CD4-positive, alpha-beta T cell treated with Interleukin-6 at 100 ng/mL for 8 hours (primary cell): Measurements from ENCODE around the gene CEBPZ.
"Not testable (repeated sequence)": the region's sequence is repeated elsewhere in the genome, so short reads cannot be mapped to it uniquely, and the experiment has no call there.

ENCODE experiments used
- DNase-seq: peaks from one replicate; pipeline ENCODE4 v3.0.0-alpha.2; 2020; ENCODE audit warnings: mixed read lengths, low spot score

The CEBPZ gene

GRCh38 chr2:37215250-37215649, 16.1 kb downstream of the CEBPZ start:
- no peak for DNase-seq

DNA sequence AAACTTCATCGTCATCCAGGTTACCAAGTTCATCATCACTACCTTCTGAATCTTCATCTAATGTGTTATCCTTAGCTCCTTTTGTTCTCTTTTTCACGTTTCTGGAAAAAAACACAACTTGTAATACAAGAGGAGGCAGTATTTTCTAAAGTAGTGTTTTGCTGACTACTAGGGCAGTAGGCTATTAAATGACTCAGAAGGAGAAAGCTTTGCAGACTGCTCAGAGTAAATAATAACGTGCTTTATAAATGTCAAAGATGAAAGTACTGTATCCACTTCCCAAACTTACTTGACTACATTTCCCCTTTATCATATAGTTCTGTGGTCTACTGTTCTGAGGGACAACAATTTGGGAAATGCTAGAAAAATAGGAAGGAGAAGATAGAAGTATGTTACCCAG, 19.5 kb downstream of the CEBPZ start:
- DNase-seq = no peak

GRCh38 chr2:37211212-37211611, 20.2 kb downstream of the CEBPZ start:
- DNase-seq = no peak

DNA sequence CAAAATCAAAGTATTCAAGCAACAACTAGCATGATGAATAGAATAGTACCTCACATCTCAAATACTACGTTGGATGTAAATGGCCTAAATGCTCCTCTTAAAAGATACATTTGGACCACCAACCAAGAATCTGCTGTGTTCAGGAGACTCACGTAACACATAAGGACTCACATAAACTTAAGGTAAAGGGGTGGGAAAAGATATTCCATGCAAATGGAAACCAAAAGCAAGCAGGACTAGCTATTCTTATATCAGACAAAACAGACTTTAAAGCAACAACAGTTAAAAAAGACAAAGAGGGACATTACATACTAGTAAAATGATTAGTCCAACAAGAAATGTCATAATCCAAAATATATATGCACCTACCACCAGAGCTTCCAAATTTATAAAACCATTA, 24.6 kb downstream of the CEBPZ start:
- not testable (repeated sequence) for DNase-seq

GRCh38 chr2:37205689-37206341, 25.6 kb downstream of the CEBPZ start:
- no peak for DNase-seq

- DNase-seq = not testable (repeated sequence)
Measured at GRCh38 chr2:37205071-37205661, 26.2 kb downstream of the CEBPZ start.

DNA sequence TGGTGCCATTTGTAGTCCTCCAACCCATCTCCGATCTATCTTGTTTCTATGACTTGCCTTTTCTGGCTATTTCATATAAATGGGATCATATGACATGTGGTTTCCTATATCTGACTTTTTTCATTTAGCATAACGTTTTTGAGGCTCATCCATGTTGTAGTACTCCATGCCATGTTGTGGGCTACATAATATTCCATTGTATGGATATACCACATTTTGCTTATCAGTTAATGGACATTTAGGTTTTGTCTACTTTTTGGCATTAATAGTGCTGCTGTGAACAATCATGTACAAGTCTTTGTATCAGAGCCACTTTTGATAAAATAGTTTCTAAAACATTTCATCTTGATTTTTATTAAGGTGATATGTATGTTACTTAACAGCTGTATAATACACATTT, 27.7 kb downstream of the CEBPZ start:
- no peak for DNase-seq

DNA sequence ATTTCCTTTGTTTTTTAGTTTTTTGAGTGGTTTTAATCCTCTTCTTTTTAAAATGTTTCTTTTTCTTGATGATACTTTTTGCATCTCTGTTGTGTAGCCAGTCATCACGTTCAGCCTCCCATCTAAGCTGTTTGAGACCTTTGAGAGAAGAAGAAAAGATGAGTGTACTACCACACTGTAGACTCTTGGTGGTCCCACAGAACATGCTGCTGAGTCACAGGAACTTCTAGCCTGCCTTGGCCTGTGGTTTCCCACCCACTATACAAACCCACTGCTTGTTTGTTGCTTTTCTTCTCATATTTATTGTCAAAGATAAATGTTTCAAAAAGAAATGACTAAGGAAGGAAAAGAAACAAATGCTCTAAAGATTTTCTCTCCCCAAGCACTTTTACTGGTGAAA, 29.6 kb downstream of the CEBPZ start:
- DNase-seq = no peak

GRCh38 chr2:37201208-37201607, 30.2 kb downstream of the CEBPZ start:
- DNase-seq = no peak

GRCh38 chr2:37198681-37199065, 32.7 kb downstream of the CEBPZ start:
- DNase-seq = no peak

DNA sequence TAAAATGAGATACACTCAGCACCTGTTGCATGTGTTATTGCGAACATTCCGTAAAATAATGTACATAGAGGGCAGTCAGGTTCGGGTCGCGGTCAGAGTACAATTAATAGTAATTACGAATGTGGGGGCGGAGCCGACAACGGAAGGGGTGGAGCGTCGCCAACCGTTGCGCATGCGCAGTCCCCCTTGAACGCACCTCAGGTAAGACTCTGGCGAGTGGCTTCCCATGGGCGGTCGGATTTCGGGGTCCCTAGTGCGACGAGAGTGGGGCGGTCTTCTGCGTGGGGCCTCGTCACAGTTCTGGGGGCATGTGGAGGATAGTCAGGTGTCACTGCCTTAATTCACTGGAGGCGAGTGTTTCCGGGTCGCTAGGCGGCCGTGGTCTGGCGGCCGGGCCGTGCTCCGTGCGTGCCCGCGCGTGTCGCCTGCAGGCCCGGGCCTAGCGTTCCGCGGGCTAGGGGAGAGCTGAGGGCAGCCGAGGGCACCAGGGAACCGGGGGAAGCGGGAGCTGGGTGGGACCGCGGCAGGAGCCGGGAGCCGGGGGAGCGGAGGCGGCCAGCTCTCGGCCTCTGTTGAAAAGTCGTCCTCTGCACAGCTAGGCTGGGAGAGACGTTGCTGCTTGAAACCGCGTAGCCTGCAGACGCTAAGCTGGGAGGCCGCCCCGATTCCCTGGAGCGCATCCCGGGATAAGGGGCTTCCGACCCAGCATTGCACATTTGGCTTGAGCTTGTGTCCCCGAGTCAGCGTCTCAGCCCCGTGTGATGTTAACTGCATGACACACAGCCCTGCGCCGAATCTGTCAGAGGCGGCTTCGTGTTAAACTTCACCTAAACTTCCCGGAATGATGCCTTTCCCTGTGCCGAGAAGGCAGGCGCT, 34.8 kb downstream of the CEBPZ start, which contains the start of gene CEBPZOS:
CEBPZOS (plus strand) TSS at position 177 of the 876 bp plus-strand sequence. CDS start 3,209 bp downstream, outside the sequence.
- DNase-seq = peak; percentile 88

DNA sequence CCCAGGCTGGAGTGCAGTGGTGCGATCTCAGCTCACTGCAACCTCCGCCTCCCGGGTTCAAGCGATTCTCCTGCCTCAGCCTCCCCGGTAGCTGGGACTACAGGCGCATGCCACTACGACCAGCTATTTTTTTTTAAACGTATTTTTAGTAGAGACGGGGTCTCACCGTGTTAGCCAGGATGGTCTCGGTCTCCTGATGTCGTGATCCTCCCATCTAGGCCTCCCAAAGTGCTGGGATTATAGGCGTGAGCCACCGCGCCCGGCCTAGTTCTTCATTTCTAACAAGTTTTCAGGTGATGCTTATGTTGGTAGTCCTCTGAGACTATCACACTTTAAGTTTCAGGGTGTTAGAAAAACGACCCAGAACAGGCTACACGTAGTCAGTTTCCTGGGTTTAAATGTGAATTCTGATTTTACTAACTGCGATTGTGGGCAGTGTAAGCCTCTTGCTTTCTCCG, 35.5 kb downstream of the CEBPZ start:
- DNase-seq = not testable (repeated sequence)

DNA sequence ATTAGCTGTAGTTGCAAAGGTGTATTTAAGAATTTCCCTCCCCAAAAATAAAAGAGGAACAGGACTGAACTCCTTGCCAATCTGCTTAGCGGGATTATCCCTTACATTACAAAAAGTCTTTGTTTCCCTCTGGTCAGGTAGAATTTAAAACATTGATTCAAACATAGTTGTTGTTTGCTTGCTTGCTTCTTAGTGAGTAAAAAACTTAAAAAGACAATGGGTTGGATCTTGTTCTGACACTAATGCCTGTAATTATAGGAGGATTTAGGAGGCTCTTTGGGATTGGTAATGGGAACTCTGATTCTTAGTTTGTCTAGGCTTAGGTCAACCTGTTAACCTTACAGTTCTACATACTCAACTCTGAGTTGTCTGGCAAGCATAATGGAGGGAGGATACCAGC, 38.8 kb downstream of the CEBPZ start:
- DNase-seq = no peak

- DNase-seq = no peak
Measured at GRCh38 chr2:37191747-37192146, 39.6 kb downstream of the CEBPZ start.

DNA sequence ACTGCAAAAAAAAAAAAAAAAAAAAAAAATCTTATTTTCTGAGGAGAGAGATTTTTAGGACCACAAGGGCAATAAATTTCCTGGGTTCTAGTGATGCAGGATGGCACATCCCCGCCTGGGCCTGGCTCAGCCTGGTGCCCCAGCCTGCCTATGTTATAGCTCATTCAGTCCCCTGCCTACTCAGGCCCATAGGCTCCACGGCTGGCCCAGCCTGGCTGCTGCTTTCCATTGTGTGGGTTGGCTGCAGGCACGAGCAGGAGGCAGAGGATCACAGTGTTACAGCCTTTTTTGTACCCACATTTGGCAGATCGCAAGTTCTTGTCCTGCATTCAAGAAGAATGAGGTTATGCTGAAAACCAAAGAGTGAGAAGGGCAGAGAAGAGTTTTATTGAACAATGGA, 40.1 kb downstream of the CEBPZ start:
- DNase-seq = no peak

GRCh38 chr2:37190290-37190689, 41.1 kb downstream of the CEBPZ start:
- no peak for DNase-seq

- DNase-seq = no peak
Measured at GRCh38 chr2:37189452-37190153, 41.8 kb downstream of the CEBPZ start.

DNA sequence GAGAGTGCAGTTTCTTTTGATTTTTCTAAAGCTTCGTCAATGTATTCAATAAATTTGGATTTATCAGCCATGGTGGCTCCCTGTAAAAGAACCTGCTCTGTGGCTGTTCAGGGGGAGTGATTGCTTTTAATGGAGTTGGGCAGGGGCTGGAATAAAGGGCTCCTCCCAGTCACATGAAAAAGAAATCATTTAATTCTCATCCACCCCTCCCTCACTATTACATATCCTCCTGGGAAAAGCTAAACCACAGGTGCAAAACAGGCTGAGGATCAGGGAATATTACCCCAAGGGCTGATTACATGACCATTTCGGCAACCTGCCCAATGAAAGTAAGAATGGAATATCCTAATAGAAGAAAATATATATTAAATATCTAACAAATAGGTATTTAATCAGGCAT, 42.8 kb downstream of the CEBPZ start, which contains the start of gene SULT6B1:
SULT6B1 (minus strand) TSS at position 101 of the 400 bp plus-strand sequence; CDS start at position 71, 30 bp downstream.
- no peak for DNase-seq

GRCh38 chr2:37181726-37182684, 49.4 kb downstream of the CEBPZ start:
- DNase-seq = no peak

DNA sequence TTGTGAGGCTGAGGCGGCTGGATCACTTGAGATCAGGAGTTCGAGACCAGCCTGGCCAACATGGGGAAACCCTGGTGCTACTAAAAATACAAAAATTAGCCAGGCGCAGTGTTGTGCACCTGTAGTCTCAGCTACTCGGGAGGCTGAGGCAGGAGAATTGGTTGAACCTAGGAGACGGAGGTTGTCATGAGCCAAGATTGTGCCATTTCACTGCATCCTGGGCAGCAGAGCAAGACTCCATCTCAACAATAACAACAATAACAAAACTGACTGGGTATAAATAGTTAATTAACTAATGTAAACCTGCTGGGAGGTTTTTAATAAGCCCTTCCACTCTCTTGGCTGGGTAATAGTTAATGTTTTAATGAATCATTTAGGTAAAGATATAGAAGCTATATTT, 50.8 kb downstream of the CEBPZ start:
- DNase-seq = no peak
